GM12873 (cell line): Measurements from ENCODE around the gene ELAVL1.

Experiments used
- CTCF ChIP-seq: IDR thresholded peaks from 2 replicates; pipeline ENCODE4 v1.5.1; 2012; ENCODE audit warnings: low read depth, mild to moderate bottlenecking, moderate library complexity, low read length, control low read depth; ENCODE audit not compliant: insufficient read depth; ENCODE audit errors: missing control alignments

The ELAVL1 gene

GRCh38 chr19:7979011-7979410, 26.4 kb downstream of the ELAVL1 start:
- TF ChIP-seq CTCF = no peak

GRCh38 chr19:7978179-7978825, 27.1 kb downstream of the ELAVL1 start:
- no peak for TF ChIP-seq CTCF

GRCh38 chr19:7977723-7978040, 27.8 kb downstream of the ELAVL1 start:
- TF ChIP-seq CTCF = no peak

- no peak for TF ChIP-seq CTCF
Measured at GRCh38 chr19:7977021-7977722, 28.3 kb downstream of the ELAVL1 start.

- TF ChIP-seq CTCF = no peak
Measured at GRCh38 chr19:7976461-7976860, 29.0 kb downstream of the ELAVL1 start.

- TF ChIP-seq CTCF = no peak
Measured at GRCh38 chr19:7975037-7975436, 30.4 kb downstream of the ELAVL1 start.

- TF ChIP-seq CTCF = no peak
Measured at GRCh38 chr19:7973883-7974282, 31.6 kb downstream of the ELAVL1 start.
